SH-SY5Y (cell line): ENCODE measurements around the gene HAUS3.

Experiments used
- GATA2 ChIP-seq: IDR thresholded peaks from 2 replicates; pipeline ENCODE4 v1.6.1; 2011; ENCODE audit warnings: mild to moderate bottlenecking, low read depth, low read length
- GATA3 ChIP-seq: IDR thresholded peaks from 2 replicates; pipeline ENCODE4 v1.6.1; 2011; ENCODE audit warnings: low read depth, mild to moderate bottlenecking, low read length, moderate library complexity

GRCh38 chr4:2268357-2269205 lies 26.7 kb upstream of the HAUS3 start:
- TF ChIP-seq GATA2, result no peak
- no peak for TF ChIP-seq GATA3
